Measurements from ENCODE around the gene CDC42BPB. TPM values are rescaled to one million over a fixed set of nuclear protein-coding genes. Genes with fewer than 3 reads are reported as not detected.
A peak's percentile ranks its signal among the peaks of the same experiment; 100 is the strongest.
"Not testable (repeated sequence)": the region's sequence is repeated elsewhere in the genome, so short reads cannot be mapped to it uniquely, and the experiment has no call there.

Gene CDC42BPB
- total RNA-seq, 6 donors from 2014 or later, result 108 to 268 (median 124) TPM

- H3K4me3 ChIP-seq, result no peak overlapping the region
- H3K27ac ChIP-seq, result no peak overlapping the region
- H3K27me3 ChIP-seq, result no peaks in the 10 kb centered on the region
- DNase-seq (no peak), ATAC-seq (ENCODE audit: low FRiP score in 2 of 2) (no peak)
- TF ChIP-seq EP300 (IDR thresholded peaks at IDR 0.05) (no peak), POLR2AphosphoS5 (IDR thresholded peaks at IDR 0.05) (no peak), CTCF (IDR thresholded peaks at IDR 0.05) (no peak), POLR2A (IDR thresholded peaks at IDR 0.05) (no peak)
- no peaks in the 10 kb centered on the region for H3K9me3 ChIP-seq
- WGBS, 2 donors, result 93 to 96% methylated on average over 3 of the region's 3 CpGs
- no peaks in the 10 kb centered on the region for H3K36me3 ChIP-seq
- H3K4me1 ChIP-seq, result peaks cover 15 to 53% (median 36%) of the 10 kb centered on the region in 4 donors
Measured at GRCh38 chr14:103027451-103027850, 29.9 kb downstream of the CDC42BPB start.

- Histone ChIP-seq H3K27me3 (no peaks in the 10 kb centered on the region), H3K27ac (no peak overlapping the region), H3K4me3 (no peak overlapping the region), H3K36me3 (no peaks in the 10 kb centered on the region), H3K4me1 (peaks cover 13 to 57% (median 41%) of the 10 kb centered on the region in 4 donors), H3K9me3 (no peaks in the 10 kb centered on the region)
- no peak for DNase-seq
- TF ChIP-seq POLR2AphosphoS5 (IDR thresholded peaks at IDR 0.05), result no peak
- TF ChIP-seq CTCF (IDR thresholded peaks at IDR 0.05), result no peak
- TF ChIP-seq POLR2A (IDR thresholded peaks at IDR 0.05), result no peak
- no peak for TF ChIP-seq EP300 (IDR thresholded peaks at IDR 0.05)
- ATAC-seq (ENCODE audit: low FRiP score in 2 of 2), result no peak
- WGBS, 2 donors, result 91 to 97% methylated on average over 3 of the region's 3 CpGs
Measured at GRCh38 chr14:103026988-103027387, 30.4 kb downstream of the CDC42BPB start.

GRCh38 chr14:103026196-103026595, 31.2 kb downstream of the CDC42BPB start:
- not testable (repeated sequence) for ATAC-seq (ENCODE audit: low FRiP score in 2 of 2); H3K27ac ChIP-seq; H3K4me3 ChIP-seq; DNase-seq; H3K27me3 ChIP-seq; H3K36me3 ChIP-seq; H3K9me3 ChIP-seq
- H3K4me1 ChIP-seq, result peaks cover 9 to 61% (median 42%) of the 10 kb centered on the region in 4 donors
- 93 to 97% methylated on average over 6 of the region's 6 CpGs for WGBS, 2 donors

- Histone ChIP-seq H3K36me3 (no peaks in the 10 kb centered on the region), H3K27ac (peak overlapping the region; percentile 36 to 65 (median 57)), H3K9me3 (no peaks in the 10 kb centered on the region), H3K4me1 (peaks cover 18 to 71% (median 46%) of the 10 kb centered on the region in 4 donors), H3K27me3 (no peaks in the 10 kb centered on the region), H3K4me3 (no peak overlapping the region)
- no peak for DNase-seq
- WGBS, 2 donors, result 57 to 71% methylated on average over 15 of the region's 15 CpGs
- ATAC-seq (ENCODE audit: low FRiP score in 2 of 2), result peak; percentile 54 to 66
- TF ChIP-seq POLR2AphosphoS5 (IDR thresholded peaks at IDR 0.05), result peak; percentile 35 to 73
- peak in 2 of 4 donors; percentile 70 to 73 for TF ChIP-seq EP300 (IDR thresholded peaks at IDR 0.05)
- no peak for TF ChIP-seq CTCF (IDR thresholded peaks at IDR 0.05)
Measured at GRCh38 chr14:103023881-103024473, 33.4 kb downstream of the CDC42BPB start.

- WGBS, 2 donors, result 29 to 52% methylated on average over 2 of the region's 2 CpGs
- Histone ChIP-seq H3K4me3 (no peak overlapping the region), H3K4me1 (peaks cover 18 to 75% (median 44%) of the 10 kb centered on the region in 4 donors), H3K9me3 (no peaks in the 10 kb centered on the region), H3K27ac (peak overlapping the region in 3 of 4 donors; percentile 1 to 53 (median 10)), H3K27me3 (no peaks in the 10 kb centered on the region), H3K36me3 (no peaks in the 10 kb centered on the region)
- DNase-seq (no peak), ATAC-seq (ENCODE audit: low FRiP score in 2 of 2) (peak in 1 of 2 donors; percentile 18)
- TF ChIP-seq POLR2AphosphoS5 (IDR thresholded peaks at IDR 0.05) (no peak), POLR2A (IDR thresholded peaks at IDR 0.05) (no peak), CTCF (IDR thresholded peaks at IDR 0.05) (no peak), EP300 (IDR thresholded peaks at IDR 0.05) (no peak)
Measured at GRCh38 chr14:103022685-103023044, 34.7 kb downstream of the CDC42BPB start.

Data from upper lobe of left lung (tissue), 6 donors.